Spleen (tissue), 11 donors: Measurements from ENCODE around the gene BTBD1. TPM values are rescaled to one million over a fixed set of nuclear protein-coding genes. Genes with fewer than 3 reads are reported as not detected.

ENCODE experiments used
- DNase-seq: peaks from one replicate; pipeline ENCODE4 v3.0.0-alpha.2; 2020
- H3K27ac ChIP-seq, 8 donors: fragments of 200-600 bp; sonication (generic) in 7 of 8; 1 replicate in 4 of 8; 2 replicates in 4 of 8; pipeline versions ENCODE4 v1.5.0 to v1.8.0; 2016 to 2021; ENCODE audit warnings: inconsistent platforms in 4 of 8, mild to moderate bottlenecking in 4 of 8, moderate library complexity in 1 of 8
- H3K27me3 ChIP-seq, 7 donors: fragments of 200-600 bp; sonication (generic) in 6 of 7; replicated peaks in 1 of 7; 1 replicate in 4 of 7; 2 replicates in 3 of 7; pipeline versions ENCODE4 v1.5.0 to v1.8.0; 2016 to 2021; ENCODE audit warnings: inconsistent platforms in 3 of 7, mild to moderate bottlenecking in 1 of 7
- H3K36me3 ChIP-seq, 6 donors: fragments of 200-600 bp; sonication (generic) in 5 of 6; 1 replicate in 4 of 6; 2 replicates in 2 of 6; pipeline versions ENCODE4 v1.5.0 to v1.8.0; 2016 to 2021; ENCODE audit warnings: inconsistent platforms in 2 of 6
- H3K4me1 ChIP-seq, 6 donors: fragments of 200-600 bp; sonication (generic) in 5 of 6; 1 replicate in 3 of 6; 2 replicates in 3 of 6; pipeline versions ENCODE4 v1.5.0 to v1.8.0; 2016 to 2021; ENCODE audit warnings: inconsistent platforms in 3 of 6
- H3K4me3 ChIP-seq, 8 donors: fragments of 200-600 bp; sonication (generic) in 7 of 8; 1 replicate in 4 of 8; 2 replicates in 4 of 8; pipeline versions ENCODE4 v1.5.0 to v1.8.0; 2016 to 2021; ENCODE audit warnings: inconsistent platforms in 4 of 8, mild to moderate bottlenecking in 4 of 8, moderate library complexity in 2 of 8
- H3K9me3 ChIP-seq, 8 donors: fragments of 200-600 bp; sonication (generic) in 7 of 8; 1 replicate in 4 of 8; 2 replicates in 4 of 8; pipeline versions ENCODE4 v1.5.0 to v1.8.0; 2016 to 2021; ENCODE audit warnings: inconsistent platforms in 4 of 8
- POLR2A ChIP-seq, 3 donors: fragments of 450-650 bp; IDR thresholded peaks; one replicate each; pipeline ENCODE4 v1.5.1; 2017; ENCODE audit warnings: antibody characterized with exemption in 3 of 3, mild to moderate bottlenecking in 1 of 3
- POLR2AphosphoS5 ChIP-seq, 3 donors: sonication (generic); formaldehyde crosslinking; IDR thresholded peaks; one replicate each; pipeline ENCODE4 v1.5.1; 2017; ENCODE audit warnings: antibody characterized with exemption in 3 of 3
- WGBS, 5 donors: extraction: QIAGEN DNeasy Blood & Tissue Kit in 3 of 5; methylation state at CpG; one replicate each; pipeline versions ENCODE4 v1.1.5 to v1.1.7; 2013 to 2018; 5-methylcytosine and 5-hydroxymethylcytosine counted together
- intact Hi-C: fragments of 100-400 bp; cut with DNase I; formaldehyde crosslinking; loops from one replicate; pipeline ENCODE4 v1.15.0; 2023; ENCODE audit warnings: low total_unique reads
- microRNA-seq, 3 donors: library from miRNA; unstranded; fragments of <30 nt; microRNA quantifications; one replicate each; pipeline versions ENCODE4 to v1.1.0, GENCODE V29; 2019 to 2020
- polyA plus RNA-seq, 3 donors: library from polyadenylated mRNA; stranded (reverse); fragments of 200-250 nt; gene quantifications; one replicate each; pipeline ENCODE4 v1.2.1, GENCODE V29; 2013
- small RNA-seq, 4 donors: library from RNA; depleted of rRNA; stranded (forward); fragments of <200 nt; gene quantifications; one replicate each; pipeline ENCODE3, GENCODE V24; 2016
- total RNA-seq, 7 donors: library from RNA; depleted of rRNA in 3 of 7; stranded (reverse); fragments of >200 nt in 3 of 7; fragmentation: NEBNext Ultra II Directional in 4 of 7; extraction: Animal tissue kit (Norgen Biotek cat#: 25700) in 4 of 7; gene quantifications; one replicate each; pipeline versions ENCODE4 v1.1.0 to v1.2.1, GENCODE V29; 2016 to 2021
- TF ChIP-seq, protein P1 (sequence below), 11 experiments: fragments of 200-600 bp in 7 of 11; fragments of 450-650 bp in 4 of 11; sonication (generic) in 4 of 11; IDR thresholded peaks in 8 of 11; conservative IDR thresholded peaks in 3 of 11; 1 replicate in 7 of 11; 2 replicates in 4 of 11; pipeline versions ENCODE4 v1.4.0 to v1.8.0; 2016 to 2021; ENCODE audit warnings: antibody characterized with exemption in 11 of 11, inconsistent platforms in 4 of 11, mild to moderate bottlenecking in 1 of 11
- donor health status: healthy with polysubstance abuse.
- donor health status: DM: no; HTN: no; CAD: no; lungs with moderate emphysema.
- donor health status: DM: no; HTN: no; CAD: no.
- donor health status: Bipolar disorder and iron deficiency.
- donor health status: healthy.
- donor health status: DM: no; HTN: no; CAD: no.
- donor health status: DM: yes; HTN: yes; CAD: no.

BTBD1 gene
- total and polyA plus RNA-seq, 10 donors, result 14.9 to 70.8 (median 45.7) TPM

DNA sequence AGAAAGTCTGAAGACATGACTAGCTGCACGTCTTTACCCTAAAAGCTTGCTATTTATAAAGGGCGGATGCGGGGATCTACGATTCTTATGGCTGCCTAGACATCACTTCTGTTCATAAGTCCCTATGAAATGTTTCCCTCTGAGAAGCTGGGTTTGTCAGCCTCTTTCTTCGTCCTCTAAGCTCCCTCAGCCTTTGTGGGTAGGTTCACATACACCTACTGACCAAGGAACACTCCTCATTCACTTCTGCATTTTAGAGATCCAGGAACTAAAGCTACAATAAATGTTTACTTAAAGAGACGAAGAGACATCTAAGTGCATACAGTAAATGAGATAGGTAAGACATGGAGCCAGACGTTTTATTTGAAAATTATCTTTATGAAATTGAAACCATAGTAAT lies 97.7 kb downstream of the BTBD1 start:
- Histone ChIP-seq H3K27ac (no peak overlapping the region), H3K27me3 (no peaks in the 10 kb centered on the region), H3K4me1 (no peaks in the 10 kb centered on the region), H3K4me3 (no peak overlapping the region), H3K36me3 (no peaks in the 10 kb centered on the region), H3K9me3 (no peaks in the 10 kb centered on the region)
- 79 to 86% (median 84%) methylated on average over 7 of the region's 7 CpGs for WGBS, 5 donors
- intact Hi-C loops, result no loop called here
- no peak for DNase-seq
- TF ChIP-seq POLR2AphosphoS5 (IDR thresholded peaks at IDR 0.05) (no peak), POLR2A (IDR thresholded peaks at IDR 0.05) (no peak)
- TF ChIP-seq, protein P1, sequence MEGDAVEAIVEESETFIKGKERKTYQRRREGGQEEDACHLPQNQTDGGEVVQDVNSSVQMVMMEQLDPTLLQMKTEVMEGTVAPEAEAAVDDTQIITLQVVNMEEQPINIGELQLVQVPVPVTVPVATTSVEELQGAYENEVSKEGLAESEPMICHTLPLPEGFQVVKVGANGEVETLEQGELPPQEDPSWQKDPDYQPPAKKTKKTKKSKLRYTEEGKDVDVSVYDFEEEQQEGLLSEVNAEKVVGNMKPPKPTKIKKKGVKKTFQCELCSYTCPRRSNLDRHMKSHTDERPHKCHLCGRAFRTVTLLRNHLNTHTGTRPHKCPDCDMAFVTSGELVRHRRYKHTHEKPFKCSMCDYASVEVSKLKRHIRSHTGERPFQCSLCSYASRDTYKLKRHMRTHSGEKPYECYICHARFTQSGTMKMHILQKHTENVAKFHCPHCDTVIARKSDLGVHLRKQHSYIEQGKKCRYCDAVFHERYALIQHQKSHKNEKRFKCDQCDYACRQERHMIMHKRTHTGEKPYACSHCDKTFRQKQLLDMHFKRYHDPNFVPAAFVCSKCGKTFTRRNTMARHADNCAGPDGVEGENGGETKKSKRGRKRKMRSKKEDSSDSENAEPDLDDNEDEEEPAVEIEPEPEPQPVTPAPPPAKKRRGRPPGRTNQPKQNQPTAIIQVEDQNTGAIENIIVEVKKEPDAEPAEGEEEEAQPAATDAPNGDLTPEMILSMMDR (IDR thresholded peaks at IDR 0.05 in 8 of 11, conservative IDR thresholded peaks at IDR 0.05 in 3 of 11), result no peak

DNA sequence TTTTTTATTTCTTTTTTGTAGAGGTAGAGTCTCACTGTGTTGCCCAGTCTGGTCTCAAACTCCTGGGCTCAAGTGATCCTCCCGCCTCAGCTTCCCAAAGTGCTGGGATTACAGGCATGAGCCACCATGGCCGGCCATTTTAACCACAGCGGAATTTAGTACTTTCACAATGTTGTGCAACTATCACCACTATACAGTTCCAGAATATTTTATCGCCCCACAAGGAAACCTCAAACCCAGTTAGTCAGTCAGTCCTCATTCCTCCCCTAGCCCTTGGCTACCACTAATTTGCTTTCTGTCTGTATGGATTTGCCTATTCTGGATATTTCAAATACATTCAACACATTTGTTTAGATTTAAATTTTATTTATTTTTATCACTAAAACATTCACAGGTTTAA lies 99.0 kb downstream of the BTBD1 start:
- Histone ChIP-seq H3K27me3 (no peaks in the 10 kb centered on the region), H3K4me1 (no peaks in the 10 kb centered on the region), H3K4me3 (no peak overlapping the region), H3K27ac (no peak overlapping the region), H3K9me3 (no peaks in the 10 kb centered on the region), H3K36me3 (no peaks in the 10 kb centered on the region)
- intact Hi-C loops, result no loop called here
- no peak for DNase-seq
- TF ChIP-seq POLR2A (IDR thresholded peaks at IDR 0.05), result no peak
- TF ChIP-seq POLR2AphosphoS5 (IDR thresholded peaks at IDR 0.05), result no peak
- TF ChIP-seq, protein P1 (IDR thresholded peaks at IDR 0.05 in 8 of 11, conservative IDR thresholded peaks at IDR 0.05 in 3 of 11), result no peak
- 47 to 87% (median 70%) methylated on average over 4 of the region's 4 CpGs for WGBS, 5 donors

DNA sequence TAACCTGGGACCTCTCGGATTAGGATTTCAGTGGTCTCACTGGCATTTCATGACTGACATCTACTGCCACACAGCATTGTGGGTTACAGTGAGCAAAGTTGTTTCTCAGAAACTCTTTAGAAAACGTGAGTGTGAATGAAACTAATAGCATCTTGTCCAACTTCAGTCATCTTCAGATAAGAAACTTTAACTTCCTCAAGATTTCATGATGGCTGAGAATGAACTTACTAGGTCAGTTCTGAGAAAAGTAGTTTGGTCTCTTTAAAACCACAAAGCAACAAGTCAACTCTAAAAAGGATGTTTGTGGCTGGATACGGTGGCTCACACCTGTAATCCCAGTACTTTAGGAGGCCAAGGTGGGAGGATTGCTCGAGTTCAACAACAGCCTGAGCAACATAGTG lies 100.4 kb downstream of the BTBD1 start:
- H3K4me3 ChIP-seq, result no peak overlapping the region
- H3K4me1 ChIP-seq, result no peaks in the 10 kb centered on the region
- 41 to 54% (median 46%) methylated on average over 4 of the region's 4 CpGs for WGBS, 5 donors
- no peaks in the 10 kb centered on the region for H3K27me3 ChIP-seq
- H3K9me3 ChIP-seq, result no peaks in the 10 kb centered on the region
- no peak for DNase-seq
- TF ChIP-seq, protein P1 (IDR thresholded peaks at IDR 0.05 in 8 of 11, conservative IDR thresholded peaks at IDR 0.05 in 3 of 11), result no peak
- no peak for TF ChIP-seq POLR2A (IDR thresholded peaks at IDR 0.05)
- TF ChIP-seq POLR2AphosphoS5 (IDR thresholded peaks at IDR 0.05), result no peak
- no peaks in the 10 kb centered on the region for H3K36me3 ChIP-seq
- intact Hi-C loops, result no loop called here
- no peak overlapping the region for H3K27ac ChIP-seq

Small RNA genes within 50 kb of the gene (microRNA-seq; reads per million reads assigned to microRNA genes)
- gene MIR4515, result 0 reads per million in 3 donors

Small RNA genes within 50 kb of the gene (small RNA-seq; reads per million reads assigned to genes)
- gene MIR4515, result 0 to 0.06 (median 0) reads per million in 4 donors

Other genes starting within 250 kb of the BTBD1 start
- gene HOMER2, start 114.5 kb downstream of the BTBD1 start, total RNA-seq, result 10 to 100 TPM in 6 of 7 donors, 1 to 10 TPM in 1; 4.3 to 24.3 (median 12.8) TPM
- gene HOMER2, start 114.5 kb downstream of the BTBD1 start, polyA plus RNA-seq, result 1 to 10 TPM; 2.1 to 5.4 (median 2.2) TPM
- gene RAMAC, start 81.0 kb downstream of the BTBD1 start, total RNA-seq, result 10 to 100 TPM; 12.8 to 19.4 (median 15.2) TPM
- 10 to 100 TPM; 18.0 to 22.4 (median 20.7) TPM for gene RAMAC, start 81.0 kb downstream of the BTBD1 start, polyA plus RNA-seq
- 10 to 100 TPM; 12.9 to 34.9 (median 20.6) TPM for gene C15orf40, start 55.6 kb downstream of the BTBD1 start, total RNA-seq
- 10 to 100 TPM; 22.8 to 26.8 (median 26.3) TPM for gene C15orf40, start 55.6 kb downstream of the BTBD1 start, polyA plus RNA-seq
- 10 to 100 TPM in 5 of 7 donors, 1 to 10 TPM in 2; 7.0 to 15.0 (median 12.2) TPM for gene TM6SF1, start 40.4 kb upstream of the BTBD1 start, total RNA-seq
- gene TM6SF1, start 40.4 kb upstream of the BTBD1 start, polyA plus RNA-seq, result 1 to 10 TPM; 4.5 to 5.9 (median 5.5) TPM
- 10 to 100 TPM; 16.8 to 35.1 (median 22.8) TPM for gene HDGFL3, start 140.6 kb upstream of the BTBD1 start, total RNA-seq
- 1 to 10 TPM; 4.6 to 8.3 (median 5.0) TPM for gene HDGFL3, start 140.6 kb upstream of the BTBD1 start, polyA plus RNA-seq
- under 1 TPM in 5 of 7 donors, not detected in 2; 0.13 to 0.41 (median 0.29) TPM for gene BNC1, start 217.4 kb upstream of the BTBD1 start, total RNA-seq
- gene BNC1, start 217.4 kb upstream of the BTBD1 start, polyA plus RNA-seq, result under 1 TPM; 0.02 to 0.06 (median 0.03) TPM